Kidney (tissue), 14 donors: Measurements from ENCODE around the gene CPS1. TPM values are rescaled to one million over a fixed set of nuclear protein-coding genes. Genes with fewer than 3 reads are reported as not detected.

ENCODE experiments used
- DNase-seq, 5 donors: peaks; one replicate each; pipeline ENCODE4 v3.0.0-alpha.2; 2013 to 2020
- FAIRE-seq: peaks from 2 replicates; lab custom pipeline; 2012; peaks lifted over from hg19 to GRCh38; lab: Jason Lieb, UNC
- H3K27ac ChIP-seq, 2 donors: one replicate each; pipeline ENCODE4 v1.7.0; 2013; ENCODE audit warnings: low read depth in 2 of 2, low read length in 2 of 2, inconsistent platforms in 1 of 2
- H3K27me3 ChIP-seq: one replicate; pipeline ENCODE4 v1.7.1; 2013; ENCODE audit warnings: low read length, inconsistent platforms; ENCODE audit not compliant: control insufficient read depth, insufficient read depth
- H3K36me3 ChIP-seq, 3 donors: one replicate each; pipeline versions ENCODE4 v1.7.0 to v1.7.1; 2013; ENCODE audit warnings: low read length in 3 of 3, control low read depth in 1 of 3, inconsistent platforms in 1 of 3; ENCODE audit not compliant: insufficient read depth in 3 of 3, control insufficient read depth in 2 of 3
- H3K4me1 ChIP-seq, 3 donors: one replicate each; pipeline versions ENCODE4 v1.7.0 to v1.7.1; 2013; ENCODE audit warnings: low read length in 3 of 3, inconsistent platforms in 1 of 3, low read depth in 1 of 3; ENCODE audit not compliant: control insufficient read depth in 2 of 3, insufficient read depth in 2 of 3
- H3K4me3 ChIP-seq, 3 donors: one replicate each; pipeline versions ENCODE4 v1.7.0 to v1.8.1; 2013; ENCODE audit warnings: low read length in 3 of 3, control low read depth in 1 of 3, inconsistent platforms in 1 of 3
- H3K9ac ChIP-seq, 3 donors: one replicate each; pipeline versions ENCODE4 v1.7.0 to v1.7.1; 2013; ENCODE audit warnings: low read length in 3 of 3, control low read depth in 1 of 3, inconsistent platforms in 1 of 3
- H3K9me3 ChIP-seq, 3 donors: one replicate each; pipeline versions ENCODE4 v1.7.0 to v1.7.1; 2013; ENCODE audit warnings: low read length in 3 of 3, control low read depth in 1 of 3, inconsistent platforms in 1 of 3; ENCODE audit not compliant: control insufficient read depth in 2 of 3, insufficient read depth in 1 of 3
- CTCF ChIP-seq: IDR thresholded peaks from 3 replicates; pipeline ENCODE4 v1.5.1; 2012; ENCODE audit warnings: mild to moderate bottlenecking, moderate library complexity, borderline replicate concordance; ENCODE audit not compliant: insufficient read depth; ENCODE audit errors: extremely low read depth
- intact Hi-C: fragments of 100-400 bp; cut with DNase I; formaldehyde crosslinking; loops from one replicate; pipeline ENCODE4 v1.11.1; 2022
- polyA plus RNA-seq: library from polyadenylated mRNA; stranded (reverse); fragments of 350-450 nt; fragmentation: Illumina TruSeq; extraction: RNeasy Lipid Tissue Mini Kit (QIAGEN cat#74804); gene quantifications from one replicate; pipeline ENCODE4 v1.2.3, GENCODE V29; 2014; ENCODE audit warnings: low read depth, low replicate concordance; ENCODE audit not compliant: insufficient read depth
- total RNA-seq: library from RNA; stranded (reverse); fragmentation: NEBNext Ultra II Directional; extraction: Animal tissue kit (Norgen Biotek cat#: 25700); gene quantifications from one replicate; pipeline ENCODE4 v1.2.1, GENCODE V29; 2021
- donor health status: control.
- donor health status: control.
- donor health status: control.
- donor health status: control.
- donor health status: control.
- donor health status: DM: yes; HTN: yes; CAD: no.
- donor health status: Normal renal cell carcinoma (clear cell type).

Gene CPS1
- total and polyA plus RNA-seq, 2 donors from 2014 or later = 6.7 TPM

- Histone ChIP-seq H3K9ac (no peak overlapping the region), H3K9me3 (no peaks in the 10 kb centered on the region), H3K4me3 (no peak overlapping the region), H3K4me1 (no peaks in the 10 kb centered on the region), H3K27ac (no peak overlapping the region), H3K36me3 (no peaks in the 10 kb centered on the region), H3K27me3 (no peaks in the 10 kb centered on the region)
- intact Hi-C loops = no loop called here
- TF ChIP-seq CTCF = no peak
- no peak for FAIRE-seq
- DNase-seq = no peak
Measured at GRCh38 chr2:210673117-210673516, 116.7 kb downstream of the CPS1 start.

- Histone ChIP-seq H3K27ac (no peak overlapping the region), H3K27me3 (no peaks in the 10 kb centered on the region), H3K4me3 (no peak overlapping the region), H3K9me3 (no peaks in the 10 kb centered on the region), H3K4me1 (no peaks in the 10 kb centered on the region), H3K9ac (no peak overlapping the region), H3K36me3 (no peaks in the 10 kb centered on the region)
- TF ChIP-seq CTCF = no peak
- DNase-seq (no peak), FAIRE-seq (no peak)
- intact Hi-C loops = no loop called here
Measured at GRCh38 chr2:210676067-210676466, 119.7 kb downstream of the CPS1 start.

DNA sequence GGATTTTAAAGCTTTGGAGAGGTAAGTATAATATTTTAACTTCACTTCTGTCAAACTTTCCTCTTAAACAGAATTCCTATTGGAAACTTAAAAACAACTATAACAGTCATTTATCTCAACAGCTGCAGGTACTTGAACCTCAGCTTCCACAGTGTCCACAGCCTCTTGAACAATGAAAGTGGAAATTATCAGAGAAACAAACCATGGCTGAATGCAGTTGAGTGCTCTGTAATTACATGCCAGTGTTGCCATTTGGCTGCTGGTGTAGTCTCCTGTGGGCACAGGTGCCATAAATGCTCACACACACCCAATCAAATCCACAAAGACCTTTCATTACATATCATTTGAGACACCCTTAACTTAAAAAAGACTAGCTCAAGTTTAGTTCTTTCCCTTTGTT is 125.1 kb downstream of the CPS1 start:
- Histone ChIP-seq H3K27me3 (no peaks in the 10 kb centered on the region), H3K27ac (no peak overlapping the region), H3K4me3 (no peak overlapping the region), H3K9me3 (no peaks in the 10 kb centered on the region), H3K36me3 (no peaks in the 10 kb centered on the region), H3K4me1 (no peaks in the 10 kb centered on the region), H3K9ac (no peak overlapping the region)
- DNase-seq (no peak), FAIRE-seq (no peak)
- intact Hi-C loops = no loop called here
- no peak for TF ChIP-seq CTCF

- Histone ChIP-seq H3K9me3 (no peaks in the 10 kb centered on the region), H3K4me3 (no peak overlapping the region), H3K36me3 (no peaks in the 10 kb centered on the region), H3K9ac (no peak overlapping the region), H3K27ac (no peak overlapping the region), H3K4me1 (no peaks in the 10 kb centered on the region), H3K27me3 (no peaks in the 10 kb centered on the region)
- TF ChIP-seq CTCF = no peak
- intact Hi-C loops = no loop called here
- FAIRE-seq (no peak), DNase-seq (no peak)
Measured at GRCh38 chr2:210686401-210686800, 130.0 kb downstream of the CPS1 start.
